Fibroblast of peridontal ligament (primary cell): ENCODE data around the gene ZC3H12D.

Source experiments
- DNase-seq: peaks from one replicate; pipeline ENCODE4 v3.0.0-alpha.2; 2010; ENCODE audit errors: extremely low read depth

ZC3H12D gene

GRCh38 chr6:149443411-149444181, 41.2 kb downstream of the ZC3H12D start:
- DNase-seq, result peak; percentile 46

- no peak for DNase-seq
Measured at GRCh38 chr6:149441740-149442139, 43.1 kb downstream of the ZC3H12D start.

GRCh38 chr6:149440735-149441671, 43.8 kb downstream of the ZC3H12D start:
- no peak for DNase-seq

- DNase-seq, result no peak
Measured at GRCh38 chr6:149439626-149440025, 45.2 kb downstream of the ZC3H12D start.

GRCh38 chr6:149438855-149439254, 46.0 kb downstream of the ZC3H12D start:
- no peak for DNase-seq

- DNase-seq, result no peak
Measured at GRCh38 chr6:149437212-149437611, 47.6 kb downstream of the ZC3H12D start.

GRCh38 chr6:149436647-149437046, 48.2 kb downstream of the ZC3H12D start:
- no peak for DNase-seq

- no peak for DNase-seq
Measured at GRCh38 chr6:149435919-149436586, 48.8 kb downstream of the ZC3H12D start.

GRCh38 chr6:149433881-149434280, 50.9 kb downstream of the ZC3H12D start:
- peak; percentile 65 for DNase-seq

- no peak for DNase-seq
Measured at GRCh38 chr6:149433405-149433804, 51.4 kb downstream of the ZC3H12D start.

GRCh38 chr6:149431905-149432775, 52.7 kb downstream of the ZC3H12D start:
- peak; percentile 89 for DNase-seq

GRCh38 chr6:149429427-149430360, 55.1 kb downstream of the ZC3H12D start:
- DNase-seq, result peak; percentile 14

GRCh38 chr6:149428606-149429005, 56.2 kb downstream of the ZC3H12D start:
- DNase-seq, result no peak

GRCh38 chr6:149425754-149426153, 59.1 kb downstream of the ZC3H12D start:
- DNase-seq, result no peak

- DNase-seq, result no peak
Measured at GRCh38 chr6:149425224-149425623, 59.6 kb downstream of the ZC3H12D start.

- DNase-seq, result no peak
Measured at GRCh38 chr6:149423964-149424440, 60.8 kb downstream of the ZC3H12D start.

- DNase-seq, result no peak
Measured at GRCh38 chr6:149422581-149422980, 62.2 kb downstream of the ZC3H12D start.

- no peak for DNase-seq
Measured at GRCh38 chr6:149421132-149421531, 63.7 kb downstream of the ZC3H12D start.

GRCh38 chr6:149419696-149420404, 65.0 kb downstream of the ZC3H12D start:
- DNase-seq, result no peak
